ENCODE data around the gene AUNIP.

The AUNIP gene

GRCh38 chr1:25828491-25828890, 30.8 kb downstream of the AUNIP start:
- no peak overlapping the region for H3K4me3 ChIP-seq (ENCODE audit: low read length)
- H3K36me3 ChIP-seq (replicated peaks; ENCODE audit: insufficient read depth, low read length), result peaks cover 5% of the 10 kb centered on the region
- H3K4me2 ChIP-seq (ENCODE audit: low read depth, low read length), result no peak overlapping the region
- no peak overlapping the region for H3K27ac ChIP-seq (ENCODE audit: low read length)
- H3K9me3 ChIP-seq (replicated peaks; ENCODE audit: insufficient read depth, low read length), result no peaks in the 10 kb centered on the region
- H3K4me1 ChIP-seq (ENCODE audit: low read length), result no peaks in the 10 kb centered on the region
- no peaks in the 10 kb centered on the region for H3K9me2 ChIP-seq (replicated peaks; ENCODE audit: insufficient read depth, low read length)
- no peak for DNase-seq
- H3K9ac ChIP-seq (ENCODE audit: low read length), result no peak overlapping the region
- no peaks in the 10 kb centered on the region for H3K79me2 ChIP-seq (ENCODE audit: low read length)
- H3K27me3 ChIP-seq (replicated peaks; ENCODE audit: insufficient read depth, low read length), result no peaks in the 10 kb centered on the region
- TF ChIP-seq, protein P1, sequence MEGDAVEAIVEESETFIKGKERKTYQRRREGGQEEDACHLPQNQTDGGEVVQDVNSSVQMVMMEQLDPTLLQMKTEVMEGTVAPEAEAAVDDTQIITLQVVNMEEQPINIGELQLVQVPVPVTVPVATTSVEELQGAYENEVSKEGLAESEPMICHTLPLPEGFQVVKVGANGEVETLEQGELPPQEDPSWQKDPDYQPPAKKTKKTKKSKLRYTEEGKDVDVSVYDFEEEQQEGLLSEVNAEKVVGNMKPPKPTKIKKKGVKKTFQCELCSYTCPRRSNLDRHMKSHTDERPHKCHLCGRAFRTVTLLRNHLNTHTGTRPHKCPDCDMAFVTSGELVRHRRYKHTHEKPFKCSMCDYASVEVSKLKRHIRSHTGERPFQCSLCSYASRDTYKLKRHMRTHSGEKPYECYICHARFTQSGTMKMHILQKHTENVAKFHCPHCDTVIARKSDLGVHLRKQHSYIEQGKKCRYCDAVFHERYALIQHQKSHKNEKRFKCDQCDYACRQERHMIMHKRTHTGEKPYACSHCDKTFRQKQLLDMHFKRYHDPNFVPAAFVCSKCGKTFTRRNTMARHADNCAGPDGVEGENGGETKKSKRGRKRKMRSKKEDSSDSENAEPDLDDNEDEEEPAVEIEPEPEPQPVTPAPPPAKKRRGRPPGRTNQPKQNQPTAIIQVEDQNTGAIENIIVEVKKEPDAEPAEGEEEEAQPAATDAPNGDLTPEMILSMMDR (IDR thresholded peaks at IDR 0.05; ENCODE audit: low read length), result no peak
- no peak for TF ChIP-seq EZH2phosphoT487 (IDR thresholded peaks at IDR 0.05; ENCODE audit: low read length)
- no peak for TF ChIP-seq EZH2 (optimal IDR thresholded peaks at IDR 0.05; ENCODE audit: low read depth, low read length)
- H3F3A ChIP-seq (ENCODE audit: insufficient read depth, low read length), result no peaks in the 10 kb centered on the region
- no peak overlapping the region for H2AFZ ChIP-seq (ENCODE audit: low read length)
- no peaks in the 10 kb centered on the region for H4K20me1 ChIP-seq (ENCODE audit: insufficient read depth, low read length)

DNA sequence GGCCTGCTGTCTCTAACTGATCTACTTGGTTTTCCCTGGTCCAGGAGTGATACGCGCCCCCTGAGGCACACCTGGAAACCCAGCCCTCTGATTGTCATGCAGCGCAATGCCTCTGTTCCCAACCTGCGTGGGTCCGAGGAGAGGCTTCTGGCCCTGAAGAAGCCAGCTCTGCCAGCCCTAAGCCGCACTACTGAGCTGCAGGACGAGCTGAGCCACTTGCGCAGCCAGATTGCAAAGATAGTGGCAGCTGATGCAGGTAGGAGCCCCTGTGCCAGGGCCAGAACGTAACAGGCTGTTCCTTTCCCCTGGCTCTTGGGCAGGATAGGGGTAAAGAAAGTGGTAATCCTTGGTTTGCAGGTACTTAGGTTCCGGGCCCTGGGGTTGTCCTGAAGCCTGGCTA, 32.7 kb downstream of the AUNIP start:
- no peak for DNase-seq
- H3K9me3 ChIP-seq (replicated peaks; ENCODE audit: insufficient read depth, low read length), result no peaks in the 10 kb centered on the region
- H3K4me3 ChIP-seq (ENCODE audit: low read length), result no peak overlapping the region
- H3F3A ChIP-seq (ENCODE audit: insufficient read depth, low read length), result no peaks in the 10 kb centered on the region
- no peaks in the 10 kb centered on the region for H3K9me2 ChIP-seq (replicated peaks; ENCODE audit: insufficient read depth, low read length)
- H3K4me2 ChIP-seq (ENCODE audit: low read depth, low read length), result no peak overlapping the region
- H3K4me1 ChIP-seq (ENCODE audit: low read length), result peaks cover 2% of the 10 kb centered on the region
- peaks cover 5% of the 10 kb centered on the region for H3K36me3 ChIP-seq (replicated peaks; ENCODE audit: insufficient read depth, low read length)
- H3K27me3 ChIP-seq (replicated peaks; ENCODE audit: insufficient read depth, low read length), result no peaks in the 10 kb centered on the region
- no peak overlapping the region for H3K9ac ChIP-seq (ENCODE audit: low read length)
- peaks cover 9% of the 10 kb centered on the region for H3K79me2 ChIP-seq (ENCODE audit: low read length)
- TF ChIP-seq EZH2phosphoT487 (IDR thresholded peaks at IDR 0.05; ENCODE audit: low read length), result no peak
- TF ChIP-seq, protein P1 (IDR thresholded peaks at IDR 0.05; ENCODE audit: low read length), result no peak
- TF ChIP-seq EZH2 (optimal IDR thresholded peaks at IDR 0.05; ENCODE audit: low read depth, low read length), result no peak
- H4K20me1 ChIP-seq (ENCODE audit: insufficient read depth, low read length), result no peaks in the 10 kb centered on the region
- H3K27ac ChIP-seq (ENCODE audit: low read length), result no peak overlapping the region
- no peak overlapping the region for H2AFZ ChIP-seq (ENCODE audit: low read length)

- no peak overlapping the region for H3K4me3 ChIP-seq (ENCODE audit: low read length)
- no peak for DNase-seq
- no peaks in the 10 kb centered on the region for H3K9me3 ChIP-seq (replicated peaks; ENCODE audit: insufficient read depth, low read length)
- no peak overlapping the region for H3K27ac ChIP-seq (ENCODE audit: low read length)
- no peak overlapping the region for H3K4me2 ChIP-seq (ENCODE audit: low read depth, low read length)
- no peaks in the 10 kb centered on the region for H4K20me1 ChIP-seq (ENCODE audit: insufficient read depth, low read length)
- peaks cover 19% of the 10 kb centered on the region for H3K79me2 ChIP-seq (ENCODE audit: low read length)
- no peak overlapping the region for H3K9ac ChIP-seq (ENCODE audit: low read length)
- no peak overlapping the region for H2AFZ ChIP-seq (ENCODE audit: low read length)
- no peaks in the 10 kb centered on the region for H3F3A ChIP-seq (ENCODE audit: insufficient read depth, low read length)
- peaks cover 7% of the 10 kb centered on the region for H3K4me1 ChIP-seq (ENCODE audit: low read length)
- H3K9me2 ChIP-seq (replicated peaks; ENCODE audit: insufficient read depth, low read length), result no peaks in the 10 kb centered on the region
- TF ChIP-seq, protein P1 (IDR thresholded peaks at IDR 0.05; ENCODE audit: low read length), result no peak
- TF ChIP-seq EZH2 (optimal IDR thresholded peaks at IDR 0.05; ENCODE audit: low read depth, low read length) (no peak), EZH2phosphoT487 (IDR thresholded peaks at IDR 0.05; ENCODE audit: low read length) (no peak)
- H3K27me3 ChIP-seq (replicated peaks; ENCODE audit: insufficient read depth, low read length), result no peaks in the 10 kb centered on the region
- H3K36me3 ChIP-seq (replicated peaks; ENCODE audit: insufficient read depth, low read length), result peaks cover 5% of the 10 kb centered on the region
Observed at GRCh38 chr1:25825605-25826004, 33.7 kb downstream of the AUNIP start.
